Neural cell (in vitro differentiated cells): ENCODE measurements around the gene SLC2A1. TPM values are rescaled to one million over a fixed set of nuclear protein-coding genes. Genes with fewer than 3 reads are reported as not detected.

ENCODE experiments used
- H2AFZ ChIP-seq: fragments of 200-600, 300-800 bp; sonication (generic), shearing (Covaris generic); 2 replicates; pipeline ENCODE4 v1.6.0; 2014; ENCODE audit warnings: low read depth, mild to moderate bottlenecking, antibody characterized with exemption, low read length, moderate library complexity
- H3F3A ChIP-seq: fragments of 200-600 bp; shearing (Covaris generic); 2 replicates; pipeline ENCODE4 v1.6.1; 2016; ENCODE audit warnings: mild to moderate bottlenecking, moderate library complexity, mixed read lengths, antibody characterized with exemption, low read length; ENCODE audit not compliant: insufficient read depth, poor library complexity, severe bottlenecking
- H3K27ac ChIP-seq: fragments of 200-600, 300-800 bp; sonication (generic), shearing (Covaris generic); 2 replicates; pipeline ENCODE4 v1.5.1; 2014; ENCODE audit warnings: mild to moderate bottlenecking, low read length, moderate library complexity
- H3K27me3 ChIP-seq: fragments of 300-800, 200-600 bp; sonication (generic), shearing (Covaris generic); 2 replicates; pipeline ENCODE4 v1.6.0; 2014; ENCODE audit warnings: mild to moderate bottlenecking, low read depth, low read length, moderate library complexity; ENCODE audit not compliant: insufficient read depth
- H3K36me3 ChIP-seq: fragments of 300-800, 200-600 bp; sonication (generic), shearing (Covaris generic); 2 replicates; pipeline ENCODE4 v1.5.1; 2014; ENCODE audit warnings: mild to moderate bottlenecking, antibody characterized with exemption, low read length, moderate library complexity; ENCODE audit not compliant: insufficient read depth
- H3K4me2 ChIP-seq: fragments of 300-800, 200-600 bp; sonication (generic), shearing (Covaris generic); 2 replicates; pipeline ENCODE4 v1.6.0; 2014; ENCODE audit warnings: mild to moderate bottlenecking, low read length
- H3K4me3 ChIP-seq: fragments of 300-800, 200-600 bp; sonication (generic), shearing (Covaris generic); 2 replicates; pipeline ENCODE4 v1.5.1; 2014; ENCODE audit warnings: mild to moderate bottlenecking, low read length, moderate library complexity
- H3K79me2 ChIP-seq: fragments of 200-600 bp; shearing (Covaris generic); replicated peaks from 2 replicates; pipeline ENCODE4 v1.6.0; 2014; ENCODE audit warnings: mild to moderate bottlenecking, low read length, moderate library complexity; ENCODE audit not compliant: insufficient read depth
- H3K9ac ChIP-seq: fragments of 300-800, 200-600 bp; sonication (generic), shearing (Covaris generic); 2 replicates; pipeline ENCODE4 v1.6.1; 2016; ENCODE audit warnings: mild to moderate bottlenecking, low read length, mixed read lengths
- H3K9me2 ChIP-seq: fragments of 200-600 bp; shearing (Covaris generic); 2 replicates; pipeline ENCODE4 v1.6.1; 2016; ENCODE audit warnings: mild to moderate bottlenecking, low read length, mixed read lengths; ENCODE audit not compliant: insufficient read depth
- H3K9me3 ChIP-seq: fragments of 200-600, 300-800 bp; sonication (generic), shearing (Covaris generic); 2 replicates; pipeline ENCODE4 v1.6.1; 2016; ENCODE audit warnings: mild to moderate bottlenecking, mixed run types, low read length, moderate library complexity, mixed read lengths
- H4K20me1 ChIP-seq: fragments of 200-600 bp; shearing (Covaris generic); 2 replicates; pipeline ENCODE4 v1.6.1; 2016; ENCODE audit warnings: mild to moderate bottlenecking, mixed run types; ENCODE audit not compliant: insufficient read depth
- CTCF ChIP-seq: fragments of 450-650 bp; IDR thresholded peaks from 2 replicates; pipeline ENCODE4 v1.5.1; 2014; ENCODE audit warnings: antibody characterized with exemption, mild to moderate bottlenecking, moderate library complexity; ENCODE audit not compliant: poor library complexity, severe bottlenecking
- EP300 ChIP-seq: fragments of 450-650 bp; conservative IDR thresholded peaks from 2 replicates; pipeline ENCODE4 v1.6.1; 2014; ENCODE audit warnings: antibody characterized with exemption, mild to moderate bottlenecking, moderate library complexity; ENCODE audit not compliant: poor library complexity, severe bottlenecking
- EZH2 ChIP-seq: fragments of 200-600, 300-800 bp; shearing (Covaris generic), sonication (generic); IDR thresholded peaks from 2 replicates; pipeline ENCODE4 v1.6.1; 2014; ENCODE audit warnings: antibody characterized with exemption, low read length, borderline replicate concordance, mild to moderate bottlenecking; ENCODE audit not compliant: insufficient read depth, poor library complexity, severe bottlenecking
- MXI1 ChIP-seq: fragments of 450-650 bp; conservative IDR thresholded peaks from 2 replicates; pipeline ENCODE4 v1.6.1; 2014; ENCODE audit warnings: antibody characterized with exemption, mild to moderate bottlenecking; ENCODE audit not compliant: poor library complexity, severe bottlenecking
- POLR2AphosphoS5 ChIP-seq: IDR thresholded peaks from 2 replicates; pipeline ENCODE4 v1.6.1; 2012
- RAD21 ChIP-seq: fragments of 450-650 bp; conservative IDR thresholded peaks from 2 replicates; pipeline ENCODE4 v1.6.1; 2014; ENCODE audit warnings: antibody characterized with exemption, mild to moderate bottlenecking, moderate library complexity
- SMC3 ChIP-seq: fragments of 450-650 bp; conservative IDR thresholded peaks from 2 replicates; pipeline ENCODE4 v1.6.1; 2014; ENCODE audit warnings: antibody characterized with exemption, mild to moderate bottlenecking, moderate library complexity; ENCODE audit not compliant: poor library complexity
- TAF1 ChIP-seq: IDR thresholded peaks from 2 replicates; pipeline ENCODE4 v1.6.1; 2012; ENCODE audit warnings: low read depth
- polyA plus RNA-seq: library from polyadenylated mRNA; depleted of rRNA; stranded (reverse); fragments of >200 nt; gene quantifications from 2 replicates; pipeline ENCODE4 v1.2.3, GENCODE V29; 2014
- TF ChIP-seq, protein P1 (sequence below): IDR thresholded peaks from 2 replicates; pipeline ENCODE4 v1.6.1; 2012; ENCODE audit warnings: borderline replicate concordance

SLC2A1 gene
- polyA plus RNA-seq, 1 donor from 2014 or later, result 39.4 TPM

DNA sequence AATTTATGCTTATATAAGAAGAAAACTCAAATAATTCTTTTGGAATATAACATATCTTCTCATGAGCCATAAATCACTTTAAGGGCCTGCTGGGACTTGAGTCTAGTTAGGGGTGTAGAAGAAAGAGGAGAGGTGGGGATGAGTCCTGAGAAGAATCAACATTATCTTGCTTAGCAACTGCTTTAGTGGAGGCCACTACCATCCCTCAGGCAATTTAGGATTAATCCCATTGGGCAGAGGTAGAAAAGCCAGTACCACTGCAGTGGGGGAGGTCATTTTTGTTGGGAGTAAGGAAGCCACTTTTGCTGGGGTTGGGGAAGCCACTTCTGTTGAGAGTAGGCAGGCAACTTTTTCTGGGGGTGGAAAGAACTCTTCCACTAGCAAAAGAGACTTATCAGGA, 47.7 kb downstream of the SLC2A1 start:
- H2AFZ ChIP-seq, result no peak overlapping the region

DNA sequence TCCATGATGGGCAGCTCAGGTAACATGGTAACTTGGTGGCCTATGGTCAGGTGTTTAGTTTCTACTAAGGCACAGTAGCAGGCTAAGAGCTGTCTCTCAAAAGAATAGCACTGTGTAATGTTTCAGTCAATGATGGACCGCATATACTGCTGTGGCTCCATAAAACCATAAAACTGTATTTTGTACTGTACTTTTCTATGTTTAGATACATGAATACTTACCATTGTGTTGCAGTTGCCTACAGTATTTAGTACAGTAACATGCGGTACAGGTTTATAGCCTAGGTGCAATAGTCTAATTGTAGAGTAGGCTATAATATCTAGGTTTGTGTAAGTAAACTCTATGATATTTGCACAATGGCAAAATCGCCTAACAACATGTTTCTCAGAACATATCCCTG, 50.6 kb downstream of the SLC2A1 start:
- H3K27me3 ChIP-seq, result no peaks in the 10 kb centered on the region
- no peak overlapping the region for H2AFZ ChIP-seq
- no peak overlapping the region for H3K4me3 ChIP-seq
- H3K4me2 ChIP-seq, result no peak overlapping the region
- no peaks in the 10 kb centered on the region for H3K9me3 ChIP-seq
- H3K36me3 ChIP-seq, result no peaks in the 10 kb centered on the region
- TF ChIP-seq MXI1, result no peak
- TF ChIP-seq CTCF, result no peak
- TF ChIP-seq POLR2AphosphoS5, result no peak
- TF ChIP-seq, protein P1, sequence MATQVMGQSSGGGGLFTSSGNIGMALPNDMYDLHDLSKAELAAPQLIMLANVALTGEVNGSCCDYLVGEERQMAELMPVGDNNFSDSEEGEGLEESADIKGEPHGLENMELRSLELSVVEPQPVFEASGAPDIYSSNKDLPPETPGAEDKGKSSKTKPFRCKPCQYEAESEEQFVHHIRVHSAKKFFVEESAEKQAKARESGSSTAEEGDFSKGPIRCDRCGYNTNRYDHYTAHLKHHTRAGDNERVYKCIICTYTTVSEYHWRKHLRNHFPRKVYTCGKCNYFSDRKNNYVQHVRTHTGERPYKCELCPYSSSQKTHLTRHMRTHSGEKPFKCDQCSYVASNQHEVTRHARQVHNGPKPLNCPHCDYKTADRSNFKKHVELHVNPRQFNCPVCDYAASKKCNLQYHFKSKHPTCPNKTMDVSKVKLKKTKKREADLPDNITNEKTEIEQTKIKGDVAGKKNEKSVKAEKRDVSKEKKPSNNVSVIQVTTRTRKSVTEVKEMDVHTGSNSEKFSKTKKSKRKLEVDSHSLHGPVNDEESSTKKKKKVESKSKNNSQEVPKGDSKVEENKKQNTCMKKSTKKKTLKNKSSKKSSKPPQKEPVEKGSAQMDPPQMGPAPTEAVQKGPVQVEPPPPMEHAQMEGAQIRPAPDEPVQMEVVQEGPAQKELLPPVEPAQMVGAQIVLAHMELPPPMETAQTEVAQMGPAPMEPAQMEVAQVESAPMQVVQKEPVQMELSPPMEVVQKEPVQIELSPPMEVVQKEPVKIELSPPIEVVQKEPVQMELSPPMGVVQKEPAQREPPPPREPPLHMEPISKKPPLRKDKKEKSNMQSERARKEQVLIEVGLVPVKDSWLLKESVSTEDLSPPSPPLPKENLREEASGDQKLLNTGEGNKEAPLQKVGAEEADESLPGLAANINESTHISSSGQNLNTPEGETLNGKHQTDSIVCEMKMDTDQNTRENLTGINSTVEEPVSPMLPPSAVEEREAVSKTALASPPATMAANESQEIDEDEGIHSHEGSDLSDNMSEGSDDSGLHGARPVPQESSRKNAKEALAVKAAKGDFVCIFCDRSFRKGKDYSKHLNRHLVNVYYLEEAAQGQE, result no peak
- no peak for TF ChIP-seq EZH2
- no peak for TF ChIP-seq EP300
- TF ChIP-seq RAD21, result no peak
- TF ChIP-seq SMC3, result no peak
- no peaks in the 10 kb centered on the region for H4K20me1 ChIP-seq
- no peaks in the 10 kb centered on the region for H3K79me2 ChIP-seq
- H3K9ac ChIP-seq, result no peak overlapping the region
- H3F3A ChIP-seq, result no peaks in the 10 kb centered on the region
- H3K9me2 ChIP-seq, result no peaks in the 10 kb centered on the region
- no peak overlapping the region for H3K27ac ChIP-seq

More for the DNA sequence above, 47.7 kb downstream of the SLC2A1 start:
- Histone ChIP-seq H3K9ac (no peak overlapping the region), H3K4me2 (no peak overlapping the region), H3K9me3 (peaks cover 4% of the 10 kb centered on the region), H3K9me2 (no peaks in the 10 kb centered on the region), H3K4me3 (no peak overlapping the region), H3K27ac (no peak overlapping the region), H4K20me1 (no peaks in the 10 kb centered on the region), H3K79me2 (no peaks in the 10 kb centered on the region), H3K36me3 (no peaks in the 10 kb centered on the region), H3F3A (no peaks in the 10 kb centered on the region), H3K27me3 (no peaks in the 10 kb centered on the region)
- no peak for TF ChIP-seq TAF1
- TF ChIP-seq EP300, result no peak
- no peak for TF ChIP-seq POLR2AphosphoS5
- TF ChIP-seq EZH2, result no peak
- TF ChIP-seq, protein P1, result no peak
- no peak for TF ChIP-seq CTCF
- TF ChIP-seq MXI1, result no peak
- TF ChIP-seq SMC3, result no peak
- TF ChIP-seq RAD21, result no peak
